ENCODE data around the gene PRLHR. TPM values are rescaled to one million over a fixed set of nuclear protein-coding genes. Genes with fewer than 3 reads are reported as not detected.
A peak's percentile ranks its signal among the peaks of the same experiment; 100 is the strongest.

Gene PRLHR
- total RNA-seq, 1 donor, result not detected

- no peak for DNase-seq (ENCODE audit: low read depth)
- TF ChIP-seq, protein P1, sequence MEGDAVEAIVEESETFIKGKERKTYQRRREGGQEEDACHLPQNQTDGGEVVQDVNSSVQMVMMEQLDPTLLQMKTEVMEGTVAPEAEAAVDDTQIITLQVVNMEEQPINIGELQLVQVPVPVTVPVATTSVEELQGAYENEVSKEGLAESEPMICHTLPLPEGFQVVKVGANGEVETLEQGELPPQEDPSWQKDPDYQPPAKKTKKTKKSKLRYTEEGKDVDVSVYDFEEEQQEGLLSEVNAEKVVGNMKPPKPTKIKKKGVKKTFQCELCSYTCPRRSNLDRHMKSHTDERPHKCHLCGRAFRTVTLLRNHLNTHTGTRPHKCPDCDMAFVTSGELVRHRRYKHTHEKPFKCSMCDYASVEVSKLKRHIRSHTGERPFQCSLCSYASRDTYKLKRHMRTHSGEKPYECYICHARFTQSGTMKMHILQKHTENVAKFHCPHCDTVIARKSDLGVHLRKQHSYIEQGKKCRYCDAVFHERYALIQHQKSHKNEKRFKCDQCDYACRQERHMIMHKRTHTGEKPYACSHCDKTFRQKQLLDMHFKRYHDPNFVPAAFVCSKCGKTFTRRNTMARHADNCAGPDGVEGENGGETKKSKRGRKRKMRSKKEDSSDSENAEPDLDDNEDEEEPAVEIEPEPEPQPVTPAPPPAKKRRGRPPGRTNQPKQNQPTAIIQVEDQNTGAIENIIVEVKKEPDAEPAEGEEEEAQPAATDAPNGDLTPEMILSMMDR (IDR thresholded peaks at IDR 0.05; ENCODE audit: insufficient read depth, low read length), result no peak
- no peak overlapping the region for H3K4me3 ChIP-seq (ENCODE audit: low read depth, low read length)
These were observed 11.8 kb downstream of the PRLHR start for GRCh38 chr10:118583611-118584010.

GRCh38 chr10:118582511-118582910 is 12.9 kb downstream of the PRLHR start:
- TF ChIP-seq, protein P1 (IDR thresholded peaks at IDR 0.05; ENCODE audit: insufficient read depth, low read length), result no peak
- DNase-seq (ENCODE audit: low read depth), result no peak
- H3K4me3 ChIP-seq (ENCODE audit: low read depth, low read length), result no peak overlapping the region

GRCh38 chr10:118581340-118581739 is 14.1 kb downstream of the PRLHR start:
- TF ChIP-seq, protein P1 (IDR thresholded peaks at IDR 0.05; ENCODE audit: insufficient read depth, low read length), result no peak
- H3K4me3 ChIP-seq (ENCODE audit: low read depth, low read length), result no peak overlapping the region

GRCh38 chr10:118580702-118581101 is 14.7 kb downstream of the PRLHR start:
- H3K4me3 ChIP-seq (ENCODE audit: low read depth, low read length), result no peak overlapping the region
- TF ChIP-seq, protein P1 (IDR thresholded peaks at IDR 0.05; ENCODE audit: insufficient read depth, low read length), result no peak
- DNase-seq (ENCODE audit: low read depth), result no peak

More at GRCh38 chr10:118581340-118581739, 14.1 kb downstream of the PRLHR start:
- no peak for DNase-seq (ENCODE audit: low read depth)

- no peak overlapping the region for H3K4me3 ChIP-seq (ENCODE audit: low read depth, low read length)
- TF ChIP-seq, protein P1 (IDR thresholded peaks at IDR 0.05; ENCODE audit: insufficient read depth, low read length), result no peak
- DNase-seq (ENCODE audit: low read depth), result no peak
These were observed 21.9 kb downstream of the PRLHR start for GRCh38 chr10:118573512-118573911.

DNA sequence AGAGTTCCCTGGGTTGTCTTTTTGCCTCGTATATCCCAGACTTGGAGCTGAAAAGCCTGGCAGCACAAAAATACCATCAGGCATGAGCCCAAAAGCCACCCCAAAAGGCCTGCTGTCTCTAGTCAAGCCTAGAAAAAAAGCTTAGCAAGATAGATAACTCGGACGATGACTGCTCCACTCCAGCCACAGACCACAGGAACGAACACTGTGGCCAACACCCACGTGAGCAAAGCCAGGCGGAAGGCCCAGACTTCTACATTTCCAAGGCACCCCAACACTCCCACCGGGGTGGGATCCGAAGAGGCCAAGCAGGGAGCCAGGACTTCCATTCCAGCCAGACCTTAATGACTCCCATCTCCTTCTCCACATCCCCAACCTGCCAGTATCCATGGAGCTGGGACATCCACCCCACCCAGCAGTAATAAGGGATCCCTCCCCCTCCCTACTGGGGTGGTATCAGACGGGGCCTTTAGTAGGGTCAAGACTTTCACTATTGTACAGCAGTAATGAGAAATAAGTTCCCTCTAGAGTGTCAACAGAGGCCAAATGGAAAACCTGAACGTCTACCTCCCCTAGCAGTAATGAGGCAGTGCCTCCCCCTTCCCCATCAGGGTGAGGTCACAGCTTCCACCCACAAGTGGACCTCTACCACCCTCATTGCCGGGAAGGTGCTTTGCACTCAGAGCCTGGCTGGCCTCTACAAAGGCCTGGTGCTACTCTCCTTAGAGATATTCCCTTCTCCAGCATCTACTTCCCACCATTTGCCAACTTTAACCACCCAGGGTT is 23.0 kb downstream of the PRLHR start:
- TF ChIP-seq, protein P1 (IDR thresholded peaks at IDR 0.05; ENCODE audit: insufficient read depth, low read length), result no peak
- peak; percentile 24 for DNase-seq (ENCODE audit: low read depth)
- no peak overlapping the region for H3K4me3 ChIP-seq (ENCODE audit: low read depth, low read length)

All from fibroblast of the aortic adventitia (primary cell).